Skeletal muscle tissue (tissue), 4 donors: ENCODE data around the gene MAGI2. TPM values are rescaled to one million over a fixed set of nuclear protein-coding genes. Genes with fewer than 3 reads are reported as not detected.

Experiments
- H3K27ac ChIP-seq: one replicate; pipeline ENCODE4 v1.7.0; 2013; ENCODE audit warnings: mild to moderate bottlenecking, low read depth, low read length, inconsistent platforms
- H3K27me3 ChIP-seq, 3 donors: one replicate each; pipeline ENCODE4 v1.7.0; 2013; ENCODE audit warnings: low read length in 3 of 3; ENCODE audit not compliant: control insufficient read depth in 3 of 3, insufficient read depth in 3 of 3
- H3K36me3 ChIP-seq, 3 donors: one replicate each; pipeline ENCODE4 v1.7.0; 2013; ENCODE audit warnings: low read length in 3 of 3; ENCODE audit not compliant: control insufficient read depth in 3 of 3, insufficient read depth in 3 of 3
- H3K4me1 ChIP-seq, 3 donors: one replicate each; pipeline ENCODE4 v1.7.0; 2013; ENCODE audit warnings: low read length in 3 of 3, mild to moderate bottlenecking in 3 of 3; ENCODE audit not compliant: control insufficient read depth in 3 of 3, insufficient read depth in 3 of 3
- H3K4me3 ChIP-seq, 3 donors: one replicate each; pipeline ENCODE4 v1.7.0; 2013; ENCODE audit warnings: low read length in 3 of 3
- H3K9ac ChIP-seq, 3 donors: one replicate each; pipeline ENCODE4 v1.7.0; 2013; ENCODE audit warnings: low read length in 3 of 3, mild to moderate bottlenecking in 3 of 3, moderate library complexity in 2 of 3, low read depth in 1 of 3
- H3K9me3 ChIP-seq, 3 donors: one replicate each; pipeline ENCODE4 v1.7.0; 2013; ENCODE audit warnings: low read length in 3 of 3; ENCODE audit not compliant: control insufficient read depth in 3 of 3
- total RNA-seq: library from RNA; depleted of rRNA; stranded (reverse); fragments of >200 nt; gene quantifications from one replicate; pipeline ENCODE4 v1.2.3, GENCODE V29; 2014
- donor health status: Osteomylitis.

The MAGI2 gene
- total RNA-seq, 1 donor from 2014 or later: 4.2 TPM

DNA sequence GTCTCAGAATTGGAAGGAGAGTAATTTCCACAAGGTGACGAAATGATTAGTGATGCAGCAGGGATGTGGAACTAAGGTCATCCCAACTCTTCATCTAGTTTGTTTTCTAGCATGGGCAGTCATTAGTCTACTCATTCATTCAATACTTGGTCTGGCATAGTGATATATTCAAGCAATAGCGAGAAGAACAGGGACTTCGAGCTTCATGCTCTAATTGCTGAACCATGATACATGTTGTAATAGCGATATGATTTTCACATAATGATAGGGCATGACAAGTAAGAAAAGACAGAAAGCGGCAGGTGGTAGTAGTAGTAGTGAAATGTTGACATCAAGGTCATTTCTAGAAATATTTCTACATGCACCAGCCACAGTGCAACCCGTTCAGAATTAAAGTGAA is 1002.8 kb downstream of the MAGI2 start:
- H3K36me3 ChIP-seq: no peaks in the 10 kb centered on the region
- no peaks in the 10 kb centered on the region for H3K4me1 ChIP-seq
- no peaks in the 10 kb centered on the region for H3K27me3 ChIP-seq
- no peak overlapping the region for H3K4me3 ChIP-seq
- no peaks in the 10 kb centered on the region for H3K9me3 ChIP-seq
- H3K27ac ChIP-seq: no peak overlapping the region
- no peak overlapping the region for H3K9ac ChIP-seq

DNA sequence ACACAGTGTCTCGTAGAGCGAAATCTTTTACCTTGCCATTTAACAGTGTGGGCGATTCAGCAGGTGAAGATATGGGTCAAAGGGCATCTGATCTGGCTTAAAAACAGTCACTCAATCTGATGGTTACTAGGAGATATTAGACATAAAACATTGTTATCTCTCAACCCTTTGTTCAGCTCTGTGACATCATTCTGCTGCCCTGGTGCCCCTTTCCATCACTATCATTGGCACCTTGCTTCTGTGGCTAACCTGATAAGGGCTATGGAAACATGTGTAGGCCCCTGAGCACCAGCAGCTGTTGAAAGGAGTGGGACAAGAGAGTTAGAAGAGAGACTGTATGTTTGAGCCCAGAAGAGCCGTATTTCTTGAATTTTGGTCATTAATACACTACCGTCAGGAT is 1004.6 kb downstream of the MAGI2 start:
- Histone ChIP-seq H3K9ac (no peak overlapping the region), H3K4me1 (no peaks in the 10 kb centered on the region), H3K27ac (no peak overlapping the region), H3K36me3 (no peaks in the 10 kb centered on the region), H3K27me3 (no peaks in the 10 kb centered on the region), H3K9me3 (no peaks in the 10 kb centered on the region), H3K4me3 (no peak overlapping the region)

DNA sequence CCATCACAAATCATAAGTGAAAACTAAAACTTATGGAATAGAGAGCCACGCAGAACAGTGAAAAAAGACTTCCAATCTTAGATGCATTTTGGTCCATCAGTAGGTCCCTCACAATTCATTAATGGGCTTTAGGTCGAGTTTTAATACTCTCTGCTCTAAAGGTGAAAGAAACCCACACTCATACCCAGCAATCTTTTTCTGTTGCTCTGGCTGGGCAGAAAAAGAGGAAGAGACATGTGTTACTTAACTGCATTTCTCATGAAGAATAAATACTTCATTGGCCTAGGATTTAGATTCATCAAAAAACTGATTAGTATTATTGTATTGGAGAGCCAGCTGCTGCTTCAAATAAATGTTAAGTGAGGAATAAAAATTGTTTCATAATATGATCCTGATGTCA is 1009.2 kb downstream of the MAGI2 start:
- no peaks in the 10 kb centered on the region for H3K4me1 ChIP-seq
- H3K9me3 ChIP-seq: no peaks in the 10 kb centered on the region
- H3K36me3 ChIP-seq: no peaks in the 10 kb centered on the region
- no peak overlapping the region for H3K9ac ChIP-seq
- H3K27me3 ChIP-seq: no peaks in the 10 kb centered on the region
- no peak overlapping the region for H3K27ac ChIP-seq
- no peak overlapping the region for H3K4me3 ChIP-seq

DNA sequence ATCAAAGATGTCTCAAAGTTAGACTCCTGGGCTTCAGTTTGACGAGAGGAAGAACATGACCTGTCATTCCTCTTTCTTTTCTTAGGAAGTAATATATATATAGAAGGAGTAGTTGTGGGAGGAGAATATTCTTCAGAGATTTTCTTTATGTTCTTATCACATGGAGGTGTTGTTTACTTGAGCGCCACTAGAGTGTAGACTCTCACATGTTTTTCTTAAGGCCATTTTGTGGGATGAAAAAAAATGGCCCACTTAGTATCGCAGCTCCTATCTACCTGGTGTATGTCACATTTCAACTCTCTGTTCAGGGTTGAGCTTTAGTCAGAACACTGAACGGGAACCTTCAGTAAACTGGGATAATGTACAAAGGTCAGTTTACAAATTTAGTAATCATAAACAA is 1009.7 kb downstream of the MAGI2 start:
- Histone ChIP-seq H3K9me3 (no peaks in the 10 kb centered on the region), H3K4me3 (no peak overlapping the region), H3K27ac (no peak overlapping the region), H3K27me3 (no peaks in the 10 kb centered on the region), H3K4me1 (no peaks in the 10 kb centered on the region), H3K36me3 (no peaks in the 10 kb centered on the region), H3K9ac (no peak overlapping the region)

DNA sequence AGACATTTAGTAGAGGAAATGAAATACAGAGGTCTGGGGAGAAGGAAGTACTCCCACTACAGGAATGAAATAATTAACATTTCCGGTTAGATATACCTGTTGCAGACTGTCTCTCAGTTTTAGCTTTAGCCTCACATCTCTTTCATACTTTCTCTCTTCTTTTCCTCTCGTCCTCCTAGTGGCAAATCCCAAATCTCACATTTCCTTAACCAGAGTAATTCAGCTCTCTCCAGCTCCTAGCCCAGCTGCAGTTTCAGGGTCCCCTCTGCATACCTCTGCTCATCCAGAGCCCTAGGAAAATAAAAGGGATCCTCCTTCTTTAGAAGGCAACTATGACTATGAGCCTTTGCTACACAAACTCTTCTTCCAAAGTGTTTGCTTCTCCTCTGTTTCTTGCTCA is 1011.7 kb downstream of the MAGI2 start:
- Histone ChIP-seq H3K27me3 (no peaks in the 10 kb centered on the region), H3K36me3 (no peaks in the 10 kb centered on the region), H3K4me3 (no peak overlapping the region), H3K9ac (no peak overlapping the region), H3K9me3 (no peaks in the 10 kb centered on the region), H3K27ac (no peak overlapping the region), H3K4me1 (no peaks in the 10 kb centered on the region)

DNA sequence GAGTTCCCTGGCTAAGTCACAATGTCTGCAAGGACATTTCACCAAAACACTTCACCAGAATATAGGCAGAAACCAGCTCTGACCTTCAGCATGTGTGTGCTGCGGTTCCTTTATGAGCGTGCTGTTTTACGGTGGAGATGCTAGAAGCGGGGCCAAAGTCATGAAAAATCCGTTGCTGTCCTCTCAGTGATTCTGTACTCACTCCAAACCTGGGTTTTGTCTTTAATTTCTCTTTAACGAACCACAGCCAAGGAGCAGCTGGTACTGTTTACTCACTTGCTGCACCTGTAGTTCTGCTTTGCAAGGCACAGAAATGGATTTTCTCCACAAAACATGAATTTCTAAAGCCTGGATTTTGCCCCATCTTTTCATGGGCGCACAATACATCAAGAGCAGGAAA is 1015.0 kb downstream of the MAGI2 start:
- peaks cover 0 to 3% (median 3%) of the 10 kb centered on the region in 3 donors for H3K4me1 ChIP-seq
- no peaks in the 10 kb centered on the region for H3K27me3 ChIP-seq
- no peak overlapping the region for H3K9ac ChIP-seq
- no peak overlapping the region for H3K4me3 ChIP-seq
- no peak overlapping the region for H3K27ac ChIP-seq
- no peaks in the 10 kb centered on the region for H3K9me3 ChIP-seq
- no peaks in the 10 kb centered on the region for H3K36me3 ChIP-seq

DNA sequence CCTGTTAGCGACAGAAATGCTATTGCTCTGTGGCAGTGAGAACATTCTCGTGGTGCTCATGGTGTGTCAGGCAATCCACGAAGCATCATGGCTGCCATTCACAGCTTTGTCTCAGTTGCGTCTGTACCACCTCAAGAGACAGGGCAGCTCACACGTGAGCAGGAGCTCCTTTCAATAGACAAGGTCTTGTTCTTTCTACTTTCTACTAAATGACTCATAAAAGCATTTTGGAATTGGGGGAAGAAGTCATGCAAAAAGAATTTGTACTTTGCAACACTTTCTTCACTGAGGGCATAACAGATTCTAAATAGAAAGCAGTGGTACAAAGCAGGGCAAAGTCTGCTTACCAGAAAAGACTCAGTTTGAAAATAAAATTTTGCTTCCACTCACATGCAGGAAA is 1016.3 kb downstream of the MAGI2 start:
- H3K36me3 ChIP-seq: no peaks in the 10 kb centered on the region
- H3K9me3 ChIP-seq: no peaks in the 10 kb centered on the region
- H3K27me3 ChIP-seq: no peaks in the 10 kb centered on the region
- H3K4me1 ChIP-seq: peaks cover 0 to 3% (median 3%) of the 10 kb centered on the region in 3 donors
- H3K4me3 ChIP-seq: no peak overlapping the region
- H3K27ac ChIP-seq: no peak overlapping the region
- H3K9ac ChIP-seq: no peak overlapping the region

DNA sequence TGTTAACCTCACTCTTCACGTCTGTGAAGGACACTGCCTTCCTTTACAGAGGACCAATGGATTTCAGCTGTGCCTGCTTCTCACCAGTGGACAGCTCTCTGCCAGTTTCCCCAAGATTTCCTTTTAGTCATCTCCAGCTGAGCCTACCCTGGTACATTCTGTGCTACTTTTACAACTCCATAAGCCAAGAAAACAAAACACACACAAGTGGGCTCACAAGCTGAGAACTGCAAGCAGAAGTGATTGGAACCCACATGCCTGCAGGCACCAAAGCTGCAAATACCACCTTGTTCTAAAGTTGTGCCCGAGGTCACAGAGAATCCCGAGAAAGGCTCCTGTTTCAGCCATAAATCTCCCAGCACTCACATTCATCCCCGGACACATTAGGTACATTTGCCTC is 1018.1 kb downstream of the MAGI2 start:
- Histone ChIP-seq H3K9ac (no peak overlapping the region), H3K27ac (no peak overlapping the region), H3K4me3 (no peak overlapping the region), H3K36me3 (no peaks in the 10 kb centered on the region), H3K9me3 (no peaks in the 10 kb centered on the region), H3K4me1 (peaks cover 0 to 3% (median 3%) of the 10 kb centered on the region in 3 donors), H3K27me3 (no peaks in the 10 kb centered on the region)

DNA sequence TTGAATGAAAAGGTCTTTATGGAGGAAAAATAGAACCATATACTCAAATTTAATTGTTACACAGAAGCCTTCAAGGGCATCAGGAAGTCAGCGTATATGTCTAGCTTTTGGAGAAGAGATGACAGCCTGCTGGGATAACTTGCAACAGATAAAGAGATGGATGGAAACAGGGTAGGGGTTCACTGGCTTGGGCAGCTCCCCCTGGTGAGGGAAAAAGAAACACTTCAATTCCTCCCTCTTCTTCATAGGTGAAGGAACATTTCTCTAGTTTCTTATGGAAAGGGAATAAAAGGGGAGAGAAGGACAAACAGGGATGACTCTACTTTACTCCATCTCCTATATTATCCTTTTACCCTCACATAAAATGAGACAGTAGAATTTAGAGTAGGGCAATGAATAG is 1019.2 kb downstream of the MAGI2 start:
- H3K4me1 ChIP-seq: peaks cover 0 to 3% (median 3%) of the 10 kb centered on the region in 3 donors
- H3K27me3 ChIP-seq: no peaks in the 10 kb centered on the region
- no peaks in the 10 kb centered on the region for H3K36me3 ChIP-seq
- H3K9ac ChIP-seq: no peak overlapping the region
- no peak overlapping the region for H3K27ac ChIP-seq
- H3K9me3 ChIP-seq: no peaks in the 10 kb centered on the region
- no peak overlapping the region for H3K4me3 ChIP-seq

DNA sequence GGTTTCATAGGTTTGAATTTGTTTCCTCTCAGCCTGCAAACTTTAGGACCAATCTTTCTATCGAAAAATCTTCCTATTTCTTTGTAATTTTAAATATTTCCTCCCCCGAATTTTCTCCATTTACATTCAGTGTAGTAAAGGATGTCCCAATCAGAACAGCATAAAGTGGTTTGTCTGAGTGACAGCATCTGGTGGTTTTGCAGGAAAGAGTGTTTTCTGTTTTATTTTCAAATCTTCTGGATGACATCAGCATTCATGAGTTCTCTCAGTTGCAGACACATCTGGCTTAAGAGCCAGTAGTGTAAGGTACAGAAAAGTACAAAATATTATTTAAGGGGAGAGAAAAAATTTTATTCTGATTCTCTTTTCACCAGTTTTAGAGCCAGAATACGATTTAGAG is 1020.0 kb downstream of the MAGI2 start:
- H3K4me1 ChIP-seq: peaks cover 0 to 3% (median 3%) of the 10 kb centered on the region in 3 donors
- H3K4me3 ChIP-seq: no peak overlapping the region
- H3K27me3 ChIP-seq: no peaks in the 10 kb centered on the region
- no peaks in the 10 kb centered on the region for H3K9me3 ChIP-seq
- H3K9ac ChIP-seq: no peak overlapping the region
- no peak overlapping the region for H3K27ac ChIP-seq
- no peaks in the 10 kb centered on the region for H3K36me3 ChIP-seq

DNA sequence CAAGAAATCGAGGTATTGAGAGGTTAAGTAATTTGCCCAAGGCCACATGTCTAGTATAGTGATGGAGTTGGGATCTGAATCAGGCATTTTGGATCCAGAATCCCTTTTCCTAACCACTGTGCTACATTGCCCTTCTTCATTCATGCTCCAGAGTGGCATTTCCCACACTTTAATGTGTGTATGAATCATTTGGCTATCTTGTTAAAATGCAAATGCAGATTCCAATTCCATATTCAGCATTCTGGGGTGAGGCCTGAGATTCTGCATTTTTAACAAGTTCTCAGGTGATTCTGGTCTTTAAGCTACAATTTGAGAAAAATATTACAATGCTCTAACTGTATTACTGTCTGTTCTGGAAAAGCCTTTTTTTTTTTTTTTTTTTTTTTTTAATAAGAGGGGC is 1023.6 kb downstream of the MAGI2 start:
- no peaks in the 10 kb centered on the region for H3K27me3 ChIP-seq
- H3K27ac ChIP-seq: no peak overlapping the region
- no peak overlapping the region for H3K9ac ChIP-seq
- no peaks in the 10 kb centered on the region for H3K4me1 ChIP-seq
- H3K4me3 ChIP-seq: no peak overlapping the region
- H3K36me3 ChIP-seq: no peaks in the 10 kb centered on the region
- H3K9me3 ChIP-seq: no peaks in the 10 kb centered on the region
